ENCODE measurements around the gene PTPRT. TPM values are rescaled to one million over a fixed set of nuclear protein-coding genes. Genes with fewer than 3 reads are reported as not detected.
A peak's percentile ranks its signal among the peaks of the same experiment; 100 is the strongest.

The PTPRT gene
- total RNA-seq, 1 donor from 2014 or later, result 4.0 TPM

DNA sequence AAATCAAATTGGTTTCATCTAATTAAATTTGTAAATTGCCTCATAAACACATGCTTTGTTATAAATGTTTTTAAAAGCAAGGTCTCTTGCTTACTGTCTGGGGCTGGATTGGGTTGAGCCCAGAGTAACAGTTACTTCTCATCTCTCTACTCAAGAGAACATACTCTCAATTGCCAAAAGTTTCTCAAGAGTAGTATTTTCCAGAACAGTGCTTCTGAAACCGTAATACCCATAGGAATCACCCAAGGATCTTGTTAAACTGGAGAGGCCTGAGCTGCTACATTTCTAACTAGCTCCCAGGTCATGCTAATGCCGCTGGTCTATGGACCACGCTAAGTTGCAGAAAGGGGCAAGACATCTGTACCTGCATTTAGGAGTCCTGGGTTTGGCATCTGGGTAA lies 744.9 kb downstream of the PTPRT start:
- DNase-seq, result no peak

DNA sequence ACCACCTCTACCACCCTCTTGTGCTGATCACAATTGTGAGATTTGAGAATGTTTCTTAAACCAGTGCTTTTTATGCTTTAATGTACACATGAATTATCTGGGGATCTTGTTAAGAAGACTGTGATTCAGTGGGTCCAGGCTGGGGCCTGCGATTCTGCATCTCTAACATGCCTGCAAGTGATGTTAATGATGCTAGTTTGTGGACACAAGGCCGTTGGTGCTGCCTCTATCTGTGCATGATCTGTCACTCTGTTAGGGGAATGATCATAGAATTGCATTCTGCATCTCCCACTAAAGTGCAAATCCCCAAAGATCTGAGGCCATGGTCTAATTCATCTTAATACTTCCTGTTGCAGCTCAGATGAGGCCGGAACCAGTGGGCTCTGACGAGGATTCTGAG lies 746.5 kb downstream of the PTPRT start:
- no peak for DNase-seq

DNA sequence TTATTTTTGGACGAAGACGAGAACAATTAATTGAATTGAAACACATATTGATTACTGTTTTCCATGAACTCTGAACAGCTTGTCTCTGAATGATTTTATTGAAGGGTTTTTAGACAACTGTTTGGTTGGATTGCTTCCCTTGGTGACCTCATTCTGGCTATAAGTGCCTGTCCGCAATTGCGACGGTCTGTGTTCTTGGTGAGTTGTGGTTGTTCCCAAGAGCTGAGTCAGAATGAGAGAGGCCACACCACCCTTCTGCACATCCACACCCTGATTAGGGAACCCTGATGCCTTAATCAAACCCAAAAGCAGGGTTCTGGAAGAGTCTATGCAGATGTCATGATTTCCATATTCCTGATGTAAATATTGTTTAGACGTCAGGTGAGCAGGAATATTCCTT lies 747.0 kb downstream of the PTPRT start:
- peak; percentile 45 for DNase-seq

- DNase-seq, result no peak
Measured at GRCh38 chr20:42441864-42442331, 747.8 kb downstream of the PTPRT start.

- no peak for DNase-seq
Measured at GRCh38 chr20:42441196-42441863, 748.4 kb downstream of the PTPRT start.

DNA sequence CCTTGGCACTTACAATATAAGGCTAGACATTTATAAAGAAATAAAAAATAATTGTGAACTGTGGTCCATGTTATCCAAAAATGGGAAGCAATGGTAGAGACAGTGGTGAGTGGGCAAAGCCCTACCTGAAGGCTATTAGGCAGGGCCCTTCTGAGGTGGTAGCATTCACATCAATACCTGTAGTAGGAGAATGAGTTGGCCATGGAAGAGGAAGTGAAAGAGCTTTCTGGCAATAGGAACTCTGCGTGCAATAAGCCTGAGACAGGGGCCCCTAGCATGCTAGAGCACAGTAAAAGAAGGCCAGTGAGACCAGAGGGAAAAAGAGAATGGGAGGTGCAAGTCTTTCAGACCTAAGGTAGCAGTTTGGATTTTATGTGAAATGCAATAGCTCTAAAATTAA lies 754.5 kb downstream of the PTPRT start:
- no peak for DNase-seq

GRCh38 chr20:42432496-42433334 lies 757.0 kb downstream of the PTPRT start:
- peak; percentile 58 for DNase-seq

GRCh38 chr20:42430598-42430997 lies 759.1 kb downstream of the PTPRT start:
- DNase-seq, result no peak

DNA sequence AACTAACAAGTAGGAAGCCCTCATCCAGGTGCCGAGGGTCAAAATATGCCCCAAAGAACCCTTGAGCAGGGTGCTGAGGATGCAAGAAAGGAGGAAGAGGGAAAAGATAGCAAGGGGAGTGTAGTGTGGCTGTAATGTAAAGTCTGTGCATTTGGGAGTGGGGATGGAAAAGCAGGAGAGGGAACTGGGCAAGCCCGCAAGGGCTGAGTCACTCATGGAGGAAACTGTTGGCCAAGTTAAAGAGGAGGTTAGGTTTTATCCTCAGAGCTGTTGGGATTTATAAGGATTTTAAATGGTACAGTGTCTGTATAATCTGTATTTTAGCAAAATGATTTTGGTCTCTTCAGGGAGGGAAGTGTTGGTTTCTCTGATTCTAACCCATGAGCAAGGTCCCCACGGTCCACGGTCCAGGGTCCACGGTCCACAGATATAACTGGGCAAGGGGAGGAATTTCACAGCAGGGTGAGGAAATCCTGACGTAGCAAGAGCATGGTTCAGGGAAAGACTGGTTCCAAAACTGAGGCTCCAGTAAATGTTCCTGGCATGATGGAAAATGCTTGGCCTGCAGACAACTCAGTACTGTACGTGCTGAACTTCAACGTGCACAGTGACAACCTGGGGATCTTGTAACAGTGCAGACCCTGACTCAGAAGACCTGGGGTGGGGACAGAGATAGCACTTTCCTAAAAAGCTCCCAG lies 759.8 kb downstream of the PTPRT start:
- DNase-seq, result no peak

DNA sequence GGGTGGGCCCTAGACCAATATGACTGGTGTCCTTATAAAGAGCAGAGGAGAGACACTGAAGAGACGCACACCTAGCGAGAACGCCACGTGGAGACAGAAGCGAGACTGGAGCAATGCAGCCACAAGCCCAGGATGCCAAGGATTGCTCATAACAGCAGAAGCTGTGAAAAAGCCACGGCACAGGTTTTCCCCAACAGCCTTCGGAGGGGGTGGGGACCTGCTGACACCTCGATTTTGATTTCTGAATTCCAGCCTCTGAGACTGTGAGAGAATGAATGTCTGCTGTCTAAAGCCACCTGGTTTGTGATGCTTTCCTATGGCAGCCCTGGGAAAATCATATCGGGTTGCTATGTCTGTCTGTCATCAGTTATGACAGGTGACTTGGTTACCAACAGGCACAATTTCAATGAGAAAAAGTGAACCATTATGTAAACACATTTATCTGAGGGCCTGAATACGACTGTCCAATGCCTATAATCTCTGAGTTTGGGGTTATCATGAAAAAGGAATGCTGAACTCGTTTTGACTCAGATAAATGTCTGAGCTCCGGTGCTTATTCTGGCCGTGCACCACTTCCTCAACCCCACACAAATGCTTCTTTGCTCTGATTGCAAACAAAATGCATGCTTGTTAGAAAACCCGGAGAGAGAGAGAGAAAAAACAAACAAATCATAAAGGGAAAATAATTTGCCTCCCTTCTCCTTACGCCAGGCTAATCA lies 769.7 kb downstream of the PTPRT start:
- no peak for DNase-seq

DNA sequence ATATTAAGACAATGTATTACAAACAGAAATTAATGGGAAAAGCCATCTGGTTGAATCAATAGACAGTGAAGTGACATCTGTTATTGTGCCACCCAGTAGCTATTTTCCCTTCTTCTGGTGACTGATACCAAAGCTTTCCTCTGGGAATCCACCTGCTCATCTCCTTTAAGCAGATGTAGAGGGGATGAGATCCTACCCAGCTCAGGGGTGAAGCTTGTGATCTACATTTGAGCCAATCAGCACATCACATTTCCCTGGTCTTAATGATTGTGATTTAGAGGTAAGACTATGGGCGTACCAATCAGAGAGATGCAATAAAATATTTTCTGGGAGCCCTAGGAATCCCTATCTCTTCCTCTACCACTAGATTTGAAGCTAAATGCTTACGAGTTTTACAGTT lies 782.9 kb downstream of the PTPRT start:
- no peak for DNase-seq

GRCh38 chr20:42402455-42402854 lies 787.3 kb downstream of the PTPRT start:
- peak; percentile 37 for DNase-seq

- DNase-seq, result no peak
Measured at GRCh38 chr20:42401613-42402012, 788.1 kb downstream of the PTPRT start.

DNA sequence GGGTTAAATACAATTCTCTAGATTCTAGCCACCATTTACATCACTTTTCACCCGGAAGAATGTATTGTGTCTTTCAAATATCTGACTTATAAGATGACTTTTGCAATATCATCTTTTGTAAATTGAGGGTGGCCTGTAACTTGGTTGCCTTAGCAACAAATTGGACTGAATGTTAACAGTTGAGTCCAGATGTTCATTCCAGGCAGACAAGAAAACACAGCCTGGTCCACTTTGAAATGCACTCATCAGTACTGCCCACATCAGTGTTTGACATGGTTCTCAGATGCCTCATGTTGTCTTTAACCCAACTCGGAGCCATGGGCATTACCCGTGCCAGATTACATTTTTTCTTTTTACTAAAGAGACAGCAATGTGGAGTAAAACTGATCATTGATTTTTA lies 789.9 kb downstream of the PTPRT start:
- peak; percentile 41 for DNase-seq

DNA sequence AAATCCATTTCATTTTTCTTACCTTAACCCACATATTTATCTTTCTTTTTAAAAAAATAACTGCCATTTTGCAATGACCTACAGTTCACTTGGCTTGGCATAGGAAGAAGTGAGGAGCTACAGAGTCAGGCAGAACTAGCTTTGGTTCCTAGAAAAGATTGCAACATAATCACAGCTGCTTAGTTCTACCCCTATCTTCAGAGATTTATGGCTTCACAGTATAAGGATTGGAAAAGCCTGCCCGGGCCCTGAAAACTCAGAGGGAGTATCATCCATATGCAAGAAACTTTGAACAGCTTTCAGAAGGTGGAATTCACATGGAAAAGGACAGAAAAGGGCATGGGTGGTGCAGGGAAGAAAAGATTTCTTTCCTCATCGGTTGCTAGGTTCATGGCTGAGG lies 797.3 kb downstream of the PTPRT start:
- DNase-seq, result peak; percentile 70

- DNase-seq, result no peak
Measured at GRCh38 chr20:42391807-42392206, 797.9 kb downstream of the PTPRT start.

GRCh38 chr20:42380287-42380686 lies 809.4 kb downstream of the PTPRT start:
- DNase-seq, result no peak

DNA sequence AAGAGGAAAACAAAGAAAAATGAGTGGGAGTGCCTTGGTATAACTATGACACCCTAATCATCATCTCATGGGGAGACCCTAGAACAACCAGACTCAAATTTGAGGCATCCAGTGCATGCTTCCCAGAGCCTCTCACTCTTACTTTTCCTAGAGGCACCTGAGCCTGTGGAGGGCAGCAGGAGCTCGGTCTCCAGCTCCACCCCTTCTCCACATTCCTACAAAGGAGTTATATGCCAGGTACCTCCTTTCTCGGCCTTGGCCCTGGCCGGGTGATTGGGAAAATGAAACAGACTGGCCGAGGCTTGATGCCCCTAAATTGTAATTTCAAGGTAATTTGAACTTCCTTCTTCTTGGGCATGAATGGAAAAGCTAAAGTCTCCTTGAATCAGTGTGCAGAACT lies 810.3 kb downstream of the PTPRT start:
- no peak for DNase-seq

- no peak for DNase-seq
Measured at GRCh38 chr20:42378826-42379225, 810.9 kb downstream of the PTPRT start.

- DNase-seq, result no peak
Measured at GRCh38 chr20:42376131-42376530, 813.6 kb downstream of the PTPRT start.

DNA sequence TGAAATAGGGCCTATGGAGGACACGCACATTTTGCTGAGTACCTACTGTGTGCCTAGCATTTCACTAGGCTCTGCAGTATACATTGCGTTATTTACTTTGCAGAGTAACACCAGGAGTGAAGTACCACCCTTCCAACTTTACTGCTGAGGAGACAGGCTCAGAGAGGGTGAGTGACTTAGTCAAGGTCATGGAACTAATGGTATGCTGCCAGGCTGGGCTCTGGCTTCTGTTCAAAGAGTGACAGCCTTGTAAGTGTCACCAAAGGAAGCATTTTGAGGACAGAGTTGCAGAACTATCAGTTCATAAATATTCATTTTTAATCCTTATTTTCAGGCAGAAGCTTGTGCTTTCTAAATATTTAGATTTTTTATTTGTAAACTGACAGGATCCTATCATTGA lies 816.7 kb downstream of the PTPRT start:
- no peak for DNase-seq

- DNase-seq, result no peak
Measured at GRCh38 chr20:42370075-42370474, 819.6 kb downstream of the PTPRT start.

Measured in skin of body (tissue), 2 donors.